GM12892 (cell line): ENCODE measurements around the gene FAM107B.

Experiments used
- DNase-seq: peaks from one replicate; pipeline ENCODE4 v3.0.0; 2011; ENCODE audit not compliant: insufficient read length
- FAIRE-seq: peaks from 2 replicates; lab custom pipeline; 2011; peaks lifted over from hg19 to GRCh38; lab: Jason Lieb, UNC
- POLR2A ChIP-seq: IDR thresholded peaks from 2 replicates; pipeline ENCODE4 v1.6.1; 2011; ENCODE audit warnings: low read depth, low read length, control low read depth
- POLR2AphosphoS5 ChIP-seq: IDR thresholded peaks from 2 replicates; pipeline ENCODE4 v1.6.1; 2011; ENCODE audit warnings: low read depth, low read length, control low read depth
- TAF1 ChIP-seq: IDR thresholded peaks from 2 replicates; pipeline ENCODE4 v1.6.1; 2011; ENCODE audit warnings: low read depth, mild to moderate bottlenecking, control low read depth, low read length, borderline replicate concordance

The FAM107B gene

GRCh38 chr10:14742382-14742781 is 32.3 kb downstream of the FAM107B start:
- no peak for TF ChIP-seq TAF1
- no peak for TF ChIP-seq POLR2AphosphoS5
- TF ChIP-seq POLR2A: no peak
- DNase-seq (no peak), FAIRE-seq (peak; percentile 30)

DNA sequence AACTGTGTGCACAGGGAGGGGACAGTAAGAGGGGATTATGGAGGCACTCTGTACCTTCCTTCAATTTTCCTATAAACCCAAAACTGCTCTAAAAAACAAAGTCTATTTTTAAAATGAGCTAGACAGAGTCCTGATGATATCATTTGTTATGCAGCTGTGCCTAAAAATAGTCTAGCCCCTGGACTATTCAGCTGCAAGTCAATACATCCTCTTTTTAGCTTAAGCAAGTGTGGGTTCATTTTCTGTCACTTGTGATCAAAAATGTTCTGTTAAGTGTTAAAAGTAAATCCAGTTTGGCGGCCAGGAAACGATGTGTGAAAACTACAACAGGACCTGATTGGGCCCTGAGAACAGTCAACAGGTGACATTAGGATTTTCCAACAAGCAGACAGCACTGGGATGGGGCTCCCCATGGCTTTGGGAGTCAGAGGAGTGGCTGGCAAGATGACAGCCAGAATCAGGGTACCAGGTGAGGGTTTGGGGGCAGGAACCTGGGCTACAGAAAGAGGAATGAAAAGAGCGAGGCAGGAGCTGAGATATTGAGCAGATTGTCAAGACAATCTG is 33.9 kb downstream of the FAM107B start:
- no peak for TF ChIP-seq POLR2AphosphoS5
- no peak for TF ChIP-seq TAF1
- TF ChIP-seq POLR2A: no peak
- no peak for DNase-seq
- FAIRE-seq: peak; percentile 72

DNA sequence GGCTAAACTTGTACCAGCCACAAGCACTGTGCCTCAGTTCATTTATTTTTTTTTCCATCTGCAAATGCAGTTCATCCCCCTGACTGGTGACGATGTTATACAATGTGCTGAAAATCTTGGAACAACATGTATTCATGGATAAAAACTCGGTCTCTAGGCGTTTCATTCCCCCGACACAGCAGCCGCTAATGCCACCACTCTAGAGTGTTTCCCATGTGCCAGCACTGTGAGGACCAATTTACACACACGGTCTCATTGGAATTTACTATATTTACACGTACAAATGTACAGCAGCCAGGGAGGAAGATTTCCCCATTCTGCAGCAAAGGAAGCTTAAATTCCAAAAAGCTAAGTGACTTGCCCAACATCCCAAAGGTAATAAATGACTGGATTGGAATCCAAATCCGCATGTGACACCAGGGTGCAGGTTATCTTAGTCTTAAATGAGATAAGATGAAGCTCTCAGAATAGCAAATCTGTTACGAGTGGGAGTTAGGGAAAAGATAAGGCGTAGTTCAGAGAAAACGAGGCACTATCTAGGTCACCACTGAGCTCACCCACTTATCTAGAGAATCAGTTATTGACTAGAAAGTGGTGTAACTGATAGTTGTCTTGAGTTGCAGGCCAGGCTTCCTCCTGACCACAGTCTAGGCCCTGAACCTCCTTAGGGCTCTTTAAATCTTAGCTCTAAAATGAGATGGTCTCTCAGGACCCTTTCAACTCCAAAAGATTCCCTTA is 36.7 kb downstream of the FAM107B start:
- TF ChIP-seq POLR2AphosphoS5 (no peak), TAF1 (no peak), POLR2A (no peak)
- no peak for FAIRE-seq
- DNase-seq: no peak

- DNase-seq: no peak
- no peak for TF ChIP-seq POLR2A
- TF ChIP-seq TAF1: no peak
- TF ChIP-seq POLR2AphosphoS5: no peak
- FAIRE-seq: peak; percentile 53
These were observed 38.1 kb downstream of the FAM107B start for GRCh38 chr10:14736600-14737081.

DNA sequence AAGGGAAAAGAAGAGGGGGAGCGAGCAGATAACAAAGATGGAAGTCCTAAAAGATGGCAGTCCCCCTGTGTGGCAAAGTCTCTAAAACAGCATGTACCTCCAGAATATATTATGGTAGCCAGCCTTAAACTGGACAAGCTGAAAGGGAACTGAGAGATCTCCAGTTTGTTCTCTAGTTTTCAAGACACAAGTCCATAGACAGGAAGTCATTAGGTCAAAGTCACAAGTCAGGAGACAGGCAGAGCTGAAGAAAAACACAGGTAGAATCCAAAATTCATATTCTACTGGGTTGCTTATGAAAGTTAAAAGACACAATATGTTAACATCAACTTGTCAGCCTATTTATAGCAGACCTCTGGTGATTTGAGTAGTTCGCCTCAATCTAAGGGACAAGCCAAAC is 38.7 kb downstream of the FAM107B start:
- FAIRE-seq (peak; percentile 71), DNase-seq (no peak)
- TF ChIP-seq POLR2AphosphoS5 (no peak), POLR2A (no peak)

GRCh38 chr10:14731875-14732512 is 42.7 kb downstream of the FAM107B start:
- no peak for TF ChIP-seq TAF1
- no peak for TF ChIP-seq POLR2AphosphoS5
- TF ChIP-seq POLR2A: no peak
- FAIRE-seq (no peak), DNase-seq (no peak)

GRCh38 chr10:14728346-14728745 is 46.4 kb downstream of the FAM107B start:
- FAIRE-seq (no peak), DNase-seq (no peak)
- TF ChIP-seq TAF1 (no peak), POLR2A (no peak), POLR2AphosphoS5 (no peak)

- TF ChIP-seq POLR2A (no peak), TAF1 (no peak), POLR2AphosphoS5 (no peak)
- FAIRE-seq (no peak), DNase-seq (no peak)
These were observed 46.8 kb downstream of the FAM107B start for GRCh38 chr10:14727924-14728323.

DNA sequence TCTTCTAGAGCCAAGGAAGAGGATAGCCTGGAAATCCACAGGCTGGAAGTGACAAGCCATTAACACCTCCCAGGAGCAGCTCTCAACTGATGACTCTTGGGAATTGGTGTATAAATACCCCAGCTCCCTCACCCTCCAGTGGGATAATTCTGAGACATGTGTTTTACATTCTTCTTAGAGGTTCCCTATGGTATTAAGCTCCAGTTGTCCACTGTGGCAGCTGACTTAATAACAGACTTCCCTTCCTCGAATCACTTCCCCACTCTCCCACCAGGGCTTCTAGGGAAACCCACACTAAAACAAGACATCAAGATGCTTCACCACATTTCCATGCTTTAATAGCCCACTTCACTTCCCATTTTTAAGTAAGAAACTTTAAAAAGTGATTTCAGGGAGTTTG is 47.2 kb downstream of the FAM107B start:
- no peak for TF ChIP-seq TAF1
- no peak for FAIRE-seq
- DNase-seq: no peak

- DNase-seq (no peak), FAIRE-seq (no peak)
- TF ChIP-seq TAF1: no peak
- TF ChIP-seq POLR2AphosphoS5: no peak
- TF ChIP-seq POLR2A: no peak
These were observed 49.8 kb downstream of the FAM107B start for GRCh38 chr10:14724931-14725330.

GRCh38 chr10:14723052-14723689 is 51.5 kb downstream of the FAM107B start:
- no peak for FAIRE-seq
- no peak for DNase-seq
- TF ChIP-seq TAF1 (no peak), POLR2AphosphoS5 (no peak), POLR2A (no peak)

DNA sequence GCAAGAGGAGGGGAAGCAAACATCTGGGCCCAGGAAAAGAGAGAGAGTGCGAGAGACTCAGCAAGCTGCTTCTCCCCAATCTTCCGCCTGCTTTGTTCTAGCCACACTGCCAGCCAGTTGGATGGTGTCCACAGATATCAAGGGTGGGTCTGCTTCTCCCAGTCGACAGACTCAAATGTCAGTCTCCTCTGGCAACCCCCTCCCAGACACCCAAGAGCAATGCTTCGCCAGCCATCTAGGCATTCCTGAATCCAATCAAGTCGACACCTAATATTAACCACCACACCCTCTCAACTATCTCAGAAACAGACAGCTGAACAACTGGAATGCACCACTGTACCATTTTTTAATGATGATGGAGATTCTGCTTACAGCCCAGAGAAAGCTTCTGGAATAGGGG is 57.1 kb downstream of the FAM107B start:
- FAIRE-seq (no peak), DNase-seq (no peak)
- no peak for TF ChIP-seq POLR2A
